NCI-H2196 (cell line): Measurements from ENCODE around the gene SMG9.

Experiments used
- DNase-seq: peaks from one replicate; lab custom pipeline; 2025; ENCODE audit not compliant: unreplicated experiment; lab: John Stamatoyannopoulos, UW

The SMG9 gene

GRCh38 chr19:43726736-43727592 lies 27.8 kb downstream of the SMG9 start:
- DNase-seq: no peak

GRCh38 chr19:43725468-43725867 lies 29.3 kb downstream of the SMG9 start:
- no peak for DNase-seq

GRCh38 chr19:43724896-43725295 lies 29.9 kb downstream of the SMG9 start:
- DNase-seq: no peak

GRCh38 chr19:43723588-43723987 lies 31.2 kb downstream of the SMG9 start:
- no peak for DNase-seq

GRCh38 chr19:43721469-43722048 lies 33.2 kb downstream of the SMG9 start:
- no peak for DNase-seq

GRCh38 chr19:43720936-43721335 lies 33.8 kb downstream of the SMG9 start:
- DNase-seq: no peak

GRCh38 chr19:43719918-43720317 lies 34.8 kb downstream of the SMG9 start:
- DNase-seq: no peak

GRCh38 chr19:43719378-43719868 lies 35.3 kb downstream of the SMG9 start:
- DNase-seq: no peak

- DNase-seq: no peak
Observed at GRCh38 chr19:43718627-43719377, 36.0 kb downstream of the SMG9 start.

- no peak for DNase-seq
Observed at GRCh38 chr19:43715776-43716175, 39.0 kb downstream of the SMG9 start, which contains the start of gene IRGC. Gene IRGC, plus strand, starts transcription at chr19:43716076. Its CDS starts 2,483 bp downstream, at chr19:43718559.

- no peak for DNase-seq
Observed at GRCh38 chr19:43713208-43713607, 41.6 kb downstream of the SMG9 start.

- no peak for DNase-seq
Observed at GRCh38 chr19:43711751-43712355, 42.9 kb downstream of the SMG9 start.

- no peak for DNase-seq
Observed at GRCh38 chr19:43708716-43709115, 46.0 kb downstream of the SMG9 start.

GRCh38 chr19:43707158-43707712 lies 47.5 kb downstream of the SMG9 start:
- no peak for DNase-seq

GRCh38 chr19:43705729-43706128 lies 49.0 kb downstream of the SMG9 start:
- no peak for DNase-seq

GRCh38 chr19:43704002-43704705 lies 50.6 kb downstream of the SMG9 start:
- no peak for DNase-seq

- DNase-seq: peak; percentile 24
Observed at GRCh38 chr19:43700395-43701000, 54.3 kb downstream of the SMG9 start.

- DNase-seq: no peak
Observed at GRCh38 chr19:43699506-43700394, 55.0 kb downstream of the SMG9 start.

GRCh38 chr19:43697295-43697694 lies 57.5 kb downstream of the SMG9 start:
- no peak for DNase-seq
